IMR-90 (cell line): Measurements from ENCODE around the gene CLASP1. TPM values are rescaled to one million over a fixed set of nuclear protein-coding genes. Genes with fewer than 3 reads are reported as not detected.

Experiments
- ATAC-seq: fragments of 200-7000 bp; cut with Tn5 transposase; 2 replicates; pipeline ENCODE4 v1.9.1; 2020; ENCODE audit warnings: low read depth, mild to moderate bottlenecking, moderate library complexity
- BruUV-seq: library from RNA; stranded (reverse); fragments of 400-500 nt; replicated peaks from 2 replicates; lab custom pipeline; 2021; lab: Mats Ljungman, UMichigan
- CTCF ChIA-PET: fragments of 300-600 bp; formaldehyde crosslinking; extraction: SDS; loops from one replicate; lab custom pipeline; 2021; ENCODE audit warnings: antibody characterized with exemption; lab: Yijun Ruan, JAX
- POLR2A ChIA-PET: fragments of 300-600 bp; sonication (Branson Sonifier 250); formaldehyde crosslinking; loops from one replicate; lab custom pipeline; 2022; ENCODE audit warnings: antibody characterized with exemption; ENCODE audit not compliant: unreplicated experiment; lab: Charles Lee
- DNase-seq: peaks from one replicate; pipeline ENCODE4 v3.0.0; 2013
- H2AFZ ChIP-seq: replicated peaks from 2 replicates; pipeline ENCODE3; 2013; ENCODE audit warnings: low read length, mild to moderate bottlenecking; ENCODE audit not compliant: poor library complexity
- H2AK5ac ChIP-seq: 2 replicates; pipeline ENCODE4 v1.6.1; 2013; ENCODE audit warnings: low read depth, low read length, inconsistent platforms
- H2AK9ac ChIP-seq: replicated peaks from 2 replicates; pipeline ENCODE3; 2013; ENCODE audit warnings: mild to moderate bottlenecking, low read depth, low read length, moderate library complexity; ENCODE audit not compliant: poor library complexity
- H2BK120ac ChIP-seq: 2 replicates; pipeline ENCODE4 v1.6.1; 2013; ENCODE audit warnings: low read depth, low read length, inconsistent platforms
- H2BK15ac ChIP-seq: 3 replicates; pipeline ENCODE4 v1.6.1; 2013; ENCODE audit warnings: low read depth, low read length, inconsistent platforms
- H2BK20ac ChIP-seq: 2 replicates; pipeline ENCODE4 v1.6.1; 2013; ENCODE audit warnings: low read depth, mild to moderate bottlenecking, inconsistent platforms, low read length, moderate library complexity
- H2BK5ac ChIP-seq: 2 replicates; pipeline ENCODE4 v1.6.1; 2013; ENCODE audit warnings: mild to moderate bottlenecking, low read depth, low read length, inconsistent platforms; ENCODE audit not compliant: poor library complexity, severe bottlenecking
- H3K14ac ChIP-seq: replicated peaks from 2 replicates; pipeline ENCODE4 v1.6.1; 2013; ENCODE audit warnings: low read depth, low read length, inconsistent platforms
- H3K18ac ChIP-seq: 2 replicates; pipeline ENCODE4 v1.6.1; 2013; ENCODE audit warnings: low read depth, low read length, control low read depth
- H3K23ac ChIP-seq: 2 replicates; pipeline ENCODE4 v1.6.1; 2013; ENCODE audit warnings: low read depth, low read length, inconsistent platforms
- H3K27ac ChIP-seq: 2 replicates; pipeline ENCODE4 v1.5.1; 2013; ENCODE audit warnings: mild to moderate bottlenecking, control low read depth, low read length; ENCODE audit not compliant: insufficient read depth
- H3K27me3 ChIP-seq: 2 replicates; pipeline ENCODE4 v1.6.1; 2013; ENCODE audit warnings: low read length; ENCODE audit not compliant: control insufficient read depth, insufficient read depth
- H3K36me3 ChIP-seq: 2 replicates; pipeline ENCODE4 v1.6.1; 2013; ENCODE audit warnings: low read length, mixed read lengths; ENCODE audit not compliant: control insufficient read depth, insufficient read depth
- H3K4ac ChIP-seq: 2 replicates; pipeline ENCODE4 v1.6.1; 2013; ENCODE audit warnings: low read depth, low read length, inconsistent platforms
- H3K4me1 ChIP-seq: 2 replicates; pipeline ENCODE4 v1.6.1; 2013; ENCODE audit warnings: low read length, mixed read lengths; ENCODE audit not compliant: control insufficient read depth, insufficient read depth
- H3K4me2 ChIP-seq: 2 replicates; pipeline ENCODE4 v1.6.1; 2013; ENCODE audit warnings: low read depth, mild to moderate bottlenecking, control low read depth, low read length, moderate library complexity
- H3K4me3 ChIP-seq: 2 replicates; pipeline ENCODE4 v1.5.1; 2013; ENCODE audit warnings: low read depth, mild to moderate bottlenecking, control low read depth, low read length, moderate library complexity; ENCODE audit not compliant: insufficient read depth
- H3K56ac ChIP-seq: 2 replicates; pipeline ENCODE4 v1.6.1; 2013; ENCODE audit warnings: low read length, inconsistent platforms; ENCODE audit not compliant: insufficient read depth; ENCODE audit errors: extremely low read depth
- H3K79me1 ChIP-seq, 2 experiments: 2 replicates each; pipeline ENCODE4 v1.6.1; 2013; ENCODE audit warnings: low read length in 2 of 2, inconsistent platforms in 1 of 2, low read depth in 1 of 2
- H3K9ac ChIP-seq: 2 replicates; pipeline ENCODE4 v1.6.1; 2013; ENCODE audit warnings: low read depth, low read length, control low read depth
- H3K9me1 ChIP-seq: 2 replicates; pipeline ENCODE4 v1.6.1; 2013; ENCODE audit warnings: low read length, inconsistent platforms; ENCODE audit not compliant: insufficient read depth
- H3K9me3 ChIP-seq: 2 replicates; pipeline ENCODE4 v1.6.1; 2013; ENCODE audit warnings: low read length; ENCODE audit not compliant: control insufficient read depth, insufficient read depth
- H4K20me1 ChIP-seq: 2 replicates; pipeline ENCODE4 v1.6.1; 2013; ENCODE audit warnings: low read length, inconsistent platforms; ENCODE audit not compliant: insufficient read depth
- H4K5ac ChIP-seq: 2 replicates; pipeline ENCODE4 v1.6.1; 2013; ENCODE audit warnings: mild to moderate bottlenecking, low read depth, low read length, control low read depth
- H4K8ac ChIP-seq, 2 experiments: 2 replicates each; pipeline ENCODE4 v1.6.1; 2013; ENCODE audit warnings: low read depth in 2 of 2, low read length in 2 of 2, control low read depth in 1 of 2, inconsistent platforms in 1 of 2
- H4K91ac ChIP-seq: 2 replicates; pipeline ENCODE4 v1.6.1; 2013; ENCODE audit warnings: low read depth, low read length, inconsistent platforms; ENCODE audit not compliant: insufficient read depth
- BHLHE40 ChIP-seq: fragments of 150-350 bp; IDR thresholded peaks from 2 replicates; pipeline ENCODE4 v1.6.1; 2016; ENCODE audit warnings: mild to moderate bottlenecking, low read depth, low read length
- CHD1 ChIP-seq: IDR thresholded peaks from 2 replicates; pipeline ENCODE4 v1.6.1; 2012; ENCODE audit warnings: low read depth, low read length, improper control_type of control experiment
- CTCF ChIP-seq: conservative IDR thresholded peaks from 2 replicates; pipeline ENCODE4 v1.5.1; 2012; ENCODE audit warnings: mild to moderate bottlenecking, low read depth, low read length, improper control_type of control experiment
- FOS ChIP-seq: fragments of 150-350 bp; IDR thresholded peaks from 2 replicates; pipeline ENCODE4 v1.6.1; 2016; ENCODE audit warnings: low read depth, low read length
- RAD21 ChIP-seq: IDR thresholded peaks from 2 replicates; pipeline ENCODE4 v1.6.1; 2012; ENCODE audit warnings: low read length, improper control_type of control experiment
- WGBS, 2 experiments: methylation state at CpG; one replicate each; pipeline versions ENCODE4 v1.1.5 to v1.1.7; 2013; ENCODE audit warnings: missing lambda C conversion rate in 2 of 2; ENCODE audit not compliant: insufficient read length in 1 of 2; ENCODE audit errors: extremely low coverage in 2 of 2; 5-methylcytosine and 5-hydroxymethylcytosine counted together
- dilution Hi-C: fragments of 300-500 bp; cut with HindIII; formaldehyde crosslinking; loops from one replicate; pipeline ENCODE4 v1.14.3; 2018; ENCODE audit warnings: low sequenced_read_pairs; ENCODE audit not compliant: unreplicated experiment
- in situ Hi-C: fragments of 300-500 bp; cut with MboI; formaldehyde crosslinking; loops from 3 replicates; pipeline ENCODE4 v1.14.3; 2019; ENCODE audit warnings: low sequenced_read_pairs, inconsistent platforms, mixed read lengths
- intact Hi-C: fragments of 100-400 bp; cut with micrococcal nuclease; formaldehyde crosslinking; loops from 2 replicates; pipeline ENCODE4 v1.10.0; 2022
- polyA plus RNA-seq, 3 experiments: library from polyadenylated mRNA; depleted of rRNA; stranded (reverse); fragments of >200 nt; gene quantifications; 2 replicates each; pipeline ENCODE4 v1.2.3, GENCODE V29; 2012; ENCODE audit warnings: low replicate concordance in 1 of 3
- total RNA-seq: library from RNA; depleted of rRNA; stranded (reverse); fragments of >200 nt; gene quantifications from 2 replicates; pipeline ENCODE4 v1.2.3, GENCODE V29; 2012

Gene CLASP1
- total and polyA plus RNA-seq, 2 of the 4 experiments (the other 2 are of a cell fraction) = 12.3 to 33.7 TPM

GRCh38 chr2:121536347-121536746 is 112.9 kb downstream of the CLASP1 start:
- H3K4me3 ChIP-seq = no peak overlapping the region
- no peaks in the 10 kb centered on the region for H3K27me3 ChIP-seq
- no peak overlapping the region for H4K8ac ChIP-seq
- dilution Hi-C loops = no loop called here
- no peak overlapping the region for H3K27ac ChIP-seq
- no peak overlapping the region for H2AFZ ChIP-seq
- no peak overlapping the region for H3K56ac ChIP-seq
- no peak overlapping the region for H4K5ac ChIP-seq
- no peak overlapping the region for H2BK5ac ChIP-seq
- POLR2A ChIA-PET = no interaction called here
- H3K18ac ChIP-seq = no peak overlapping the region
- peaks cover 9% of the 10 kb centered on the region for H3K9me1 ChIP-seq
- H3K9ac ChIP-seq = no peak overlapping the region
- peaks cover 8 to 63% of the 10 kb centered on the region in 2 experiments for H3K79me1 ChIP-seq
- H3K36me3 ChIP-seq = no peaks in the 10 kb centered on the region
- H2AK9ac ChIP-seq = no peak overlapping the region
- intact Hi-C loops = no loop called here
- peaks cover 34% of the 10 kb centered on the region for H4K20me1 ChIP-seq
- no peak overlapping the region for H2AK5ac ChIP-seq
- H2BK15ac ChIP-seq = no peak overlapping the region
- H3K23ac ChIP-seq = no peak overlapping the region
- no peak overlapping the region for H3K14ac ChIP-seq
- H2BK20ac ChIP-seq = no peak overlapping the region
- no peaks in the 10 kb centered on the region for H3K9me3 ChIP-seq
- DNase-seq (no peak), ATAC-seq (no peak)
- no peak overlapping the region for H4K91ac ChIP-seq
- no peak overlapping the region for H3K4ac ChIP-seq
- H3K4me1 ChIP-seq = peaks cover 7% of the 10 kb centered on the region
- TF ChIP-seq FOS = no peak
- no peak for TF ChIP-seq RAD21
- TF ChIP-seq BHLHE40 = no peak
- no peak for TF ChIP-seq CHD1
- no peak for TF ChIP-seq CTCF
- in situ Hi-C loops = loop anchor here (10.0 to 25.0 kb wide), 2 partner anchors 188 to 449 kb away; no protein-coding TSS in a partner anchor
- CTCF ChIA-PET = no interaction called here
- no CpG with 5 or more reads among the region's 1 CpG for WGBS, 2 experiments
- no peak overlapping the region for H2BK120ac ChIP-seq
- BruUV-seq = no TSS peak
- H3K4me2 ChIP-seq = no peak overlapping the region
